ENCODE results near the gene ACSL1.

DNA sequence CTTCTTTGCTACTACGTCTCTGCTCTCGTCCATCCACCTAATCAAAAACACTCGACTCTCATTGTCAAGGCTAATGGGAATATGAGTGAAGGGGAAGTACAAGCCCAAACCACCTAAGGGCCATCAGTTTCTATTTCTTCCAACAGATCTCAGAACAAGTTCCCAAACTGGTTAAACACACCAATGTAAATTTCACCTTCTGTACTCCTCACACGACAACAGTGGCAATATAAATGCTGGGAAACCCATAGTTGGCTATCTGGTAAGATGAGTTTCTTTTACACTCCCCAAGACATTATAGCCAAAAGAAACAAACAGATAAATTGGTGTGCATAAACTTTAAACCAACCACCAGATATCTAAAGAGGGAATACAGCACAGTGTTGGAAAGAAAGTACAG, 21.9 kb downstream of the ACSL1 start:
- TF ChIP-seq, protein P1, sequence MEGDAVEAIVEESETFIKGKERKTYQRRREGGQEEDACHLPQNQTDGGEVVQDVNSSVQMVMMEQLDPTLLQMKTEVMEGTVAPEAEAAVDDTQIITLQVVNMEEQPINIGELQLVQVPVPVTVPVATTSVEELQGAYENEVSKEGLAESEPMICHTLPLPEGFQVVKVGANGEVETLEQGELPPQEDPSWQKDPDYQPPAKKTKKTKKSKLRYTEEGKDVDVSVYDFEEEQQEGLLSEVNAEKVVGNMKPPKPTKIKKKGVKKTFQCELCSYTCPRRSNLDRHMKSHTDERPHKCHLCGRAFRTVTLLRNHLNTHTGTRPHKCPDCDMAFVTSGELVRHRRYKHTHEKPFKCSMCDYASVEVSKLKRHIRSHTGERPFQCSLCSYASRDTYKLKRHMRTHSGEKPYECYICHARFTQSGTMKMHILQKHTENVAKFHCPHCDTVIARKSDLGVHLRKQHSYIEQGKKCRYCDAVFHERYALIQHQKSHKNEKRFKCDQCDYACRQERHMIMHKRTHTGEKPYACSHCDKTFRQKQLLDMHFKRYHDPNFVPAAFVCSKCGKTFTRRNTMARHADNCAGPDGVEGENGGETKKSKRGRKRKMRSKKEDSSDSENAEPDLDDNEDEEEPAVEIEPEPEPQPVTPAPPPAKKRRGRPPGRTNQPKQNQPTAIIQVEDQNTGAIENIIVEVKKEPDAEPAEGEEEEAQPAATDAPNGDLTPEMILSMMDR (IDR thresholded peaks at IDR 0.05 in 2 of 3, conservative IDR thresholded peaks at IDR 0.05 in 1 of 3; ENCODE audit: borderline replicate concordance in 1 of 3, insufficient read depth in 1 of 3, low read depth in 2 of 3, low read length in 2 of 3) = no peak
- TF ChIP-seq, protein P2, sequence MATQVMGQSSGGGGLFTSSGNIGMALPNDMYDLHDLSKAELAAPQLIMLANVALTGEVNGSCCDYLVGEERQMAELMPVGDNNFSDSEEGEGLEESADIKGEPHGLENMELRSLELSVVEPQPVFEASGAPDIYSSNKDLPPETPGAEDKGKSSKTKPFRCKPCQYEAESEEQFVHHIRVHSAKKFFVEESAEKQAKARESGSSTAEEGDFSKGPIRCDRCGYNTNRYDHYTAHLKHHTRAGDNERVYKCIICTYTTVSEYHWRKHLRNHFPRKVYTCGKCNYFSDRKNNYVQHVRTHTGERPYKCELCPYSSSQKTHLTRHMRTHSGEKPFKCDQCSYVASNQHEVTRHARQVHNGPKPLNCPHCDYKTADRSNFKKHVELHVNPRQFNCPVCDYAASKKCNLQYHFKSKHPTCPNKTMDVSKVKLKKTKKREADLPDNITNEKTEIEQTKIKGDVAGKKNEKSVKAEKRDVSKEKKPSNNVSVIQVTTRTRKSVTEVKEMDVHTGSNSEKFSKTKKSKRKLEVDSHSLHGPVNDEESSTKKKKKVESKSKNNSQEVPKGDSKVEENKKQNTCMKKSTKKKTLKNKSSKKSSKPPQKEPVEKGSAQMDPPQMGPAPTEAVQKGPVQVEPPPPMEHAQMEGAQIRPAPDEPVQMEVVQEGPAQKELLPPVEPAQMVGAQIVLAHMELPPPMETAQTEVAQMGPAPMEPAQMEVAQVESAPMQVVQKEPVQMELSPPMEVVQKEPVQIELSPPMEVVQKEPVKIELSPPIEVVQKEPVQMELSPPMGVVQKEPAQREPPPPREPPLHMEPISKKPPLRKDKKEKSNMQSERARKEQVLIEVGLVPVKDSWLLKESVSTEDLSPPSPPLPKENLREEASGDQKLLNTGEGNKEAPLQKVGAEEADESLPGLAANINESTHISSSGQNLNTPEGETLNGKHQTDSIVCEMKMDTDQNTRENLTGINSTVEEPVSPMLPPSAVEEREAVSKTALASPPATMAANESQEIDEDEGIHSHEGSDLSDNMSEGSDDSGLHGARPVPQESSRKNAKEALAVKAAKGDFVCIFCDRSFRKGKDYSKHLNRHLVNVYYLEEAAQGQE (IDR thresholded peaks at IDR 0.05; ENCODE audit: low read depth) = no peak
- TF ChIP-seq CEBPB (IDR thresholded peaks at IDR 0.05; ENCODE audit: low read depth) (no peak), POLR2A (IDR thresholded peaks at IDR 0.05; ENCODE audit: borderline replicate concordance, extremely low read depth, insufficient read depth, insufficient read length) (no peak), POLR2AphosphoS5 (IDR thresholded peaks at IDR 0.05; ENCODE audit: low read depth, low read length) (no peak)
